GM12892 (cell line): Measurements from ENCODE around the gene KRT78.

Experiments
- POLR2A ChIP-seq: IDR thresholded peaks from 2 replicates; pipeline ENCODE4 v1.6.1; 2011; ENCODE audit warnings: low read depth, low read length, control low read depth
- TAF1 ChIP-seq: IDR thresholded peaks from 2 replicates; pipeline ENCODE4 v1.6.1; 2011; ENCODE audit warnings: low read depth, mild to moderate bottlenecking, control low read depth, low read length, borderline replicate concordance

DNA sequence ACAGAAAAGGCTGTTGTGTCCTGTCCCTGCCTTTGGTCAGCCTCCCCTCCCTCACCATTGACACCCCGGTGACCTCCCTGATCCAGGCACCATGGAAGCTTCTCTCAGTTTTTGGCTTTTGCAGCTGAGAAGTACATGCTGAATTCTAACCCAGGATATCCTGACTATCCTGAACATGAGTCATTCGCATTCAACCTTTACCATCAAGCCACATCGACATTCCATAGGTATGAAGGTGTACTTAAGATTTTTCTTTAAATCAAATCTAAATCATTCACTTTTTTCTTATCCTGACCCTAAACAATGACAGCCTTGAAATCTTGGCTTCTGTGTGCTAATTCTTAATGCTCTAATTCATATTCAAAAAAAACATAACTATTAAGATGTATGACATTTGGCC, 8.7 kb upstream of the KRT78 start:
- TF ChIP-seq POLR2A (no peak), TAF1 (no peak)
